ENCODE measurements around the gene INSL4.

INSL4 gene

GRCh38 chr9:5231212-5231611, at the start of gene INSL4:
TSS of gene INSL4 (plus strand) at chr9:5231419. CDS start at chr9:5231524, 105 bp downstream.
- DNase-seq (ENCODE audit: low spot score) = no peak

DNA sequence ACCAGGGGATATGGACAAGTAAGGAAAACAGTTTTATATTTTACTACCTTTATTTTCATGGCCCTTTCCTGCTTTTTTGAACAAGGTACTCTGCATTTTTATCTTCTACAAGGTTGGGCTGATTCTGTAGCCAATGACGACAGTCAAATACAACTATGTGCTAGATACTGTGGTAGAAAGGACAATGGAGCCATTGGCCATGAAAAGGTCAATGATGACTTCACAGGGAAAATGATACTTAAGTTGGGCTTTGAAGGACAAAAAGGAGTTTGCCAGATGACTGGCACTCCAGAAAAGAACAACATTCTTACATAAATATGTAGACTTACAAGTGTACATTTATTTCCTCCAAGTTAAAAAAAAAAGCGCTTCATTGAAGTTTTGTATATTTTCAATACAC, 46.4 kb upstream of the INSL4 start:
- DNase-seq (ENCODE audit: low spot score) = no peak

DNA sequence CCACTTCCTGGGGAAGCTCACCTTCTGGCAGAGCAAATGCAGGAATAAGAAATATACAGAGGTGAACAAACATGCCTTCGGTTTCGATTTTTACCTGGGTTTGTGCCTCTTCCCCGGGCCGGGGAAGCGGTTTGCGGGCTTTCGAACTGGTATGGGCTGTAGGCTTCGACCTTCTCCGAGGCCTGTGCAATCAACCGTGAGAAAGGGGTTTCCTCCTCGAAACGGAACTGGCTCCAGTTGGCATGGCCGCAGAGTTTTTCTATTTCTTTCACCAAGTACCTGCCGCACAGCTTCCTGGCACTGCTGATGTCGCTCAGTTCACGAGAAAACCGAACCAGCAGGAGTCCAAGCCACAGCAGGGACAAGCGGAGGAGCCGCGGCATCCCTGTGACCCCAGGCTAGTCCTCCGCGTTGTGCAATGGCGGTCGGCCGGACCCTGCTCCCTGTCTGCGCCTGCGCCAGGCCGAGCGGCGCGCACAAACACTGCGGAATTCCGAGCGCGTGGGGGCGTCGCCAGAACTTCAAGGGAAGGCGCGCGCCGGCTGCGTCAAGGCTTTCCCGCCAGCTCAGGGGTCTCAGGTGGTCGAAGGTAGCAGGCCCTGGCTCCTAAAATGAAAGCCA, 45.9 kb upstream of the INSL4 start, which contains the start of gene INSL6:
INSL6 (minus strand) TSS at position 420 of the 621 bp plus-strand sequence; CDS start at position 383, 37 bp downstream.
- DNase-seq (ENCODE audit: low spot score) = no peak

DNA sequence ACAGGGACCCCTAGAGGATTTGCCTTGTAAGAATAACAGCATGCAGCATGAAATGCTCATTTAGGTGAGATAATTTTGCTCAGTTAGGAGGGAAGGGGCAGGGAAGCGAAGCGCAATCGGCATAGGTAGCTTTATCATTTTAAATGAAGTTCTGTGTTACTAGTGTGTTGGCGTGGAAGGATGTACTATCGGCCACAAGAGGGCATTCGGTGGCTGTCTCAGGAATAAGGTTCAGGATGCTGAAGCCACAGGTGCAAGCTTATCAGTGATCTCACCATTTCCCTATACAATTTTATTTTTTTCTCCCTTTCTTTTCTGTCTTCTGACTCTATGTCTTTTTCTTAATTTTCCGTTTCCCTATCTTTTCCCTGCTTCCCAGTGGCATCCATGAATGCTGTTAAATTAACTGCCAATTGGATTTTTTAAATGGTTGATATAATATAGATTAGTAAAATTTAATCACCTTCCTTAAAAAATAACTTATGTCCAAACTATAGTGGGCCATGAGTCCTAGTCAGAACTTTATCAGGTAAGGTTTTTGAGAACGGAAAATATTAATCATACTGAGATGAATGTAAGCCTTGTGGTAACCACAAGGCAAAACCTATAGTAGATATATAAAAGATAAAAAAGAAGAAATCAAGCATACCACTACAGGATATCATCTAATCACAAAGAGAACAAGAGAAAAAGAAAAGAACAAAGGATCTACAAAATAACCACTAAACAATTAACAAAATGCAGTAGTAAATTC, 44.6 kb upstream of the INSL4 start:
- DNase-seq (ENCODE audit: low spot score) = peak; percentile 69

DNA sequence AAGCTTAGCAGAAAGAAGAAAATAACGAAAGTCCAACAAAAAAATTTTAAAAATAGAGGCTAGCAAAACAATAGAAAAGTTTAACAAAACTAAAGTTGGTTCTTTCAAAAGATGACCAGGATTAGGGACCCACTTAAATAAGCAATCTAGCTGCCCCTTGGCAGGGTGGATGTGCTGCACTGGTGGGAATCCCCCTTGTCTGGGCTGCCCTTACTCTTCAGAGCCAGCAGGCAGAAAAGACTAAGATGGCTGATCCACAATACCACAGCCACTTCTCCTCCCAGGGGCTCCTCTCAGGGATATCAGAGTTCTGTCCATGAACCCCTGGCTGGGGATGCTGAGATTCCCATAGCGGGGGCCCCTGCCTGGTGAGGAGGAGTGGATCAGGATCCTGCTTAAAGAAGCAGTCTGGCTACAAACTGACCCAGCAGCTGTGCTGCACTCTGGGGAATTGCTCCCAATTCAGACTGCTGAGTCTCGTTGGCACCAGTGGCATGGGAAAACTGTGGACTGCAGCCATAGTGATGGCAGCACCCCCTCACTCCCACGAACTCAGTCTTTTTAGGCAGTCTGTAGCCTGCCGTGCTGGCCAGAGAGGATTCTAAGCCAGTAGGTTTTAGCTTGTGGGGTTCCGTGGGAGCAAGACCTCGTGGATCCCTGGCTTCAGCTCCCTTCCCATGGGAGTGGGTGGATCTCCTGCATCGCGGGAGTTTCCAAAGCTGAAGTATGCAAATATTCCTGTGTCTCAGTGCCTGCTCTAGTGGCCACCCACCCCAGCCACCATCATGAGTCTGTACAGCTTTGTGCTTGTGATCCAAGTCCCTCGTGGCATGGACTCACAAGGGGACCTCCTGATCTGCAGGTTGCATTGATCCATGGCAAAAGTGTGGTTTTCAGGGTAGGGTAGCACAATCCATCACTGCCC, 42.9 kb upstream of the INSL4 start:
- DNase-seq (ENCODE audit: low spot score) = no peak

GRCh38 chr9:5191985-5192384, 39.2 kb upstream of the INSL4 start:
- DNase-seq (ENCODE audit: low spot score) = no peak

DNA sequence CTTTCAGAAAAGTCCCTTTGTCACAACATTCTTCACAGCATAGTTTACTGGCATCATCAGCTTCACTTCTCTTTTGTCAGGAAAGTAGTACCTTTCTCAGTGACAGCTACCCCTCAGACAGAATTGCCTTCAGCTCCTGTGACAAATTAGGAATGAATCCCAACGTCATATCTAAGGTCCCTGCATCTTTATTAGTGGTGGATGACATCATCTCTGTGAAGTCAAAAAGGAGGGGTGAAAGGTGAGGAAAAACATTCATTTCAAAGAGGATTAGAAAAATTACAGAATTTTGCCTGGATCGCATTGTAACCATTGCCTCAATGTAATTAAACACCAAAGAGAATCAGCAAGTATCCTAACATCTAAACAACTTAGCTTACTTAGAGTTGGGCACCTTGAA, 37.9 kb upstream of the INSL4 start:
- no peak for DNase-seq (ENCODE audit: low spot score)

- DNase-seq (ENCODE audit: low spot score) = no peak
Observed at GRCh38 chr9:5195463-5195862, 35.8 kb upstream of the INSL4 start.

DNA sequence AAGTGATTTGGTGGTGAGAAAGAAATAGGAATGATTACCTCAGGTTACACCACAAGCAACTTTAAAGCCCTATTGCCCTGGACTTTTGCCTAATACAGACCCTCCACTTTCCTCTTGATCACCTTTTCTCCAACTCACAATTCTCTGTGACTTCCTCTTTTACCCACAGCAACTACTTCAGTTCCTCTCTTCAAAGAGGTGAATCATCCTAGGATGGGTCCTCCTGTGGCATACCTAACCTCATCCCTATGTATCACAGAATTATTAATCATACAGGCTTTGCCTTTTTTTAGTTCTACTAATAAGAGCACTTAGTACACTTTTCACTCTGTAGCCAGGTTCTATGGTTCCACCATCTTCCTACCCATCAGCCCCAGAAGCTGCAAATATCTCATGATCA, 26.1 kb upstream of the INSL4 start:
- no peak for DNase-seq (ENCODE audit: low spot score)

- DNase-seq (ENCODE audit: low spot score) = no peak
Observed at GRCh38 chr9:5230554-5230953, 665 bp upstream of the INSL4 start.

DNA sequence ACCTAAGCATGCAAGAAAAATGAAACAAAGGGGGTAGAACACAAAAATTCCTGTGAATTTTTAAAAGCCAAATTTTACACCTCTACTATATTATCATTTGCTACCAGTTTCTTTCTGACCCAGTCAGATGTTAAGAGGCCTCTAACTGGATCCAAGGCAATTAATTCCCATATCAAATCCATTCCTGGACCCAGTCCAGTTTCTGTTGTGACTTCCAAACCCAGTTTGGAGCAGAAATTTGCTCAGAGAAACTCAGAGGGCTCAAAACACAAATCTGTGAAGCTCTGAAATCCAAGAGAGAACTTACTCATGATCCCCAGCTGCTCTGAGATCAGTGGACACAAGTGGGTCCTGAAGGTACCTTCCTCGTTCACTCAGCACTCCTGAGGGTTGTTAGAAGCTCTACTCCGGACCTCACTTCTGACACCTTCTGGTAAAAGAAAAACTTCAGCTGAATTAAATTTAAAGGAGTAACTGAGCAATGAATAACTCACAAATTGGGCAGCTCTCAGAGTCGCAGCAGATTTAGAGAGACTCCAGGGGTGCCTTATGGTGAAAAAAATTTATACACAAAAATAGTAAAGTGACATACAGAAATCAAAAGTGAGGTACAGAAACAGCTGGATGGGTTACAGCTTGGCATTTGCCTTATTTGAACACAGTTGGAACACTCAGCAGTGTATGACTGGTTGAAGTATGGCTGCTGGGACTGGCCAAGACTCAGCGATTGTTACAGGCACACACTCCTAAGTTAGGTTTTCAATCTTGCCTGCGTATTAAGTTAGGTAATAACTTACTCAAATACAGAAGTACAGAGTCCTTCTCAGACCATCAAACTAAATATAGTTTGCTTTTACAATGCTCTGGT, 32.4 kb downstream of the INSL4 start:
- DNase-seq (ENCODE audit: low spot score) = peak; percentile 12

- no peak for DNase-seq (ENCODE audit: low spot score)
Observed at GRCh38 chr9:5264219-5264595, 33.0 kb downstream of the INSL4 start.

- no peak for DNase-seq (ENCODE audit: low spot score)
Observed at GRCh38 chr9:5265939-5266338, 34.7 kb downstream of the INSL4 start.

DNA sequence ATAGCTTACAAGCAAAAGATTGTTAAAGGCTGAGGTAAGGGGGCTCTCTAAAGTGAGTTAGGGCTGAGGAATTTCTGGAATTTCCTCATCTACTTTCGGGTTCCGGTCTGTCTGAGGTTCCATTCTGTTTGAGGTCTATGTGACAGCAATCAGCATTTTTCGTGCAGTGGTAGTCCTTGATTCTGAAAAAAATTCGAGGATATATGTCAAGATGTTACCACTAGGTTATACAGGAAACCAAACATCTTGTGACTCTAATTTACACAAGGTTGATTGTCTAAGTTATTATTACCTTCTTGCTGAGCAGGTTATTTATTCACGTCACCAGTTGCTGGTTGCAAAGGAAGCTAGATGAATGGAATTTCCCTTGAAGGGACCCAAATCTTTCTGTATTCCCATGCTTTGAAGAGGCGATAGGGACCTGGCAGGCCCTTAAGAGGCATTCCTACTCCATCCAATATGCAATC, 38.1 kb downstream of the INSL4 start:
- no peak for DNase-seq (ENCODE audit: low spot score)

GRCh38 chr9:5274770-5275169, 43.6 kb downstream of the INSL4 start:
- no peak for DNase-seq (ENCODE audit: low spot score)

DNA sequence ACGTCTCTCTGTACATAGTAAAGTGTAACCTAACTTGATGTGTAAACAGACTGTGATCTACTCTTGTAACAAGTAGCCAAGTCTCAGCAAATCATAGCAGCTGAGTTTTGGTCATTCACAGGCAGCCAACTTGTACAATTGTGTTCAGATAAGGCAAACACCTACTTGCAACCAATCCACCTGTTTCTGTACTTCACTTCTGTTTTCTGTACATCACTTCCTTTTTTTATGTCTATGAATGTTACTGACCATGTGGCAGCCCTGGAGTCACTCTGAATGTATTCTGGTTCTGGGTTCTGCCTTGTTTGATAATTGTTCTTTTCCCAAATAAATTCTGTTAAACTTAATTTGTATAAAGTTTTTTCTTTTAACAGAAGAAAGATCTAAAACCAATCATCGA, 47.3 kb downstream of the INSL4 start:
- DNase-seq (ENCODE audit: low spot score) = no peak

All from CD4-positive, alpha-beta T cell treated with Interleukin-15 for 4 hours (primary cell).